IMR-90 (cell line): ENCODE data around the gene TNNT1. TPM values are rescaled to one million over a fixed set of nuclear protein-coding genes. Genes with fewer than 3 reads are reported as not detected.

ENCODE experiments used
- ATAC-seq: fragments of 200-7000 bp; cut with Tn5 transposase; 2 replicates; pipeline ENCODE4 v1.9.1; 2020; ENCODE audit warnings: low read depth, mild to moderate bottlenecking, moderate library complexity
- BruUV-seq: library from RNA; stranded (reverse); fragments of 400-500 nt; replicated peaks from 2 replicates; lab custom pipeline; 2021; lab: Mats Ljungman, UMichigan
- CTCF ChIA-PET: fragments of 300-600 bp; formaldehyde crosslinking; extraction: SDS; loops from one replicate; lab custom pipeline; 2021; ENCODE audit warnings: antibody characterized with exemption; lab: Yijun Ruan, JAX
- POLR2A ChIA-PET: fragments of 300-600 bp; sonication (Branson Sonifier 250); formaldehyde crosslinking; loops from one replicate; lab custom pipeline; 2022; ENCODE audit warnings: antibody characterized with exemption; ENCODE audit not compliant: unreplicated experiment; lab: Charles Lee
- DNase-seq: peaks from one replicate; pipeline ENCODE4 v3.0.0; 2013
- H2AFZ ChIP-seq: replicated peaks from 2 replicates; pipeline ENCODE3; 2013; ENCODE audit warnings: low read length, mild to moderate bottlenecking; ENCODE audit not compliant: poor library complexity
- H2AK5ac ChIP-seq: 2 replicates; pipeline ENCODE4 v1.6.1; 2013; ENCODE audit warnings: low read depth, low read length, inconsistent platforms
- H2AK9ac ChIP-seq: replicated peaks from 2 replicates; pipeline ENCODE3; 2013; ENCODE audit warnings: mild to moderate bottlenecking, low read depth, low read length, moderate library complexity; ENCODE audit not compliant: poor library complexity
- H2BK120ac ChIP-seq: 2 replicates; pipeline ENCODE4 v1.6.1; 2013; ENCODE audit warnings: low read depth, low read length, inconsistent platforms
- H2BK15ac ChIP-seq: 3 replicates; pipeline ENCODE4 v1.6.1; 2013; ENCODE audit warnings: low read depth, low read length, inconsistent platforms
- H2BK20ac ChIP-seq: 2 replicates; pipeline ENCODE4 v1.6.1; 2013; ENCODE audit warnings: low read depth, mild to moderate bottlenecking, inconsistent platforms, low read length, moderate library complexity
- H2BK5ac ChIP-seq: 2 replicates; pipeline ENCODE4 v1.6.1; 2013; ENCODE audit warnings: mild to moderate bottlenecking, low read depth, low read length, inconsistent platforms; ENCODE audit not compliant: poor library complexity, severe bottlenecking
- H3K14ac ChIP-seq: replicated peaks from 2 replicates; pipeline ENCODE4 v1.6.1; 2013; ENCODE audit warnings: low read depth, low read length, inconsistent platforms
- H3K18ac ChIP-seq: 2 replicates; pipeline ENCODE4 v1.6.1; 2013; ENCODE audit warnings: low read depth, low read length, control low read depth
- H3K23ac ChIP-seq: 2 replicates; pipeline ENCODE4 v1.6.1; 2013; ENCODE audit warnings: low read depth, low read length, inconsistent platforms
- H3K27ac ChIP-seq: 2 replicates; pipeline ENCODE4 v1.5.1; 2013; ENCODE audit warnings: mild to moderate bottlenecking, control low read depth, low read length; ENCODE audit not compliant: insufficient read depth
- H3K27me3 ChIP-seq: 2 replicates; pipeline ENCODE4 v1.6.1; 2013; ENCODE audit warnings: low read length; ENCODE audit not compliant: control insufficient read depth, insufficient read depth
- H3K36me3 ChIP-seq: 2 replicates; pipeline ENCODE4 v1.6.1; 2013; ENCODE audit warnings: low read length, mixed read lengths; ENCODE audit not compliant: control insufficient read depth, insufficient read depth
- H3K4ac ChIP-seq: 2 replicates; pipeline ENCODE4 v1.6.1; 2013; ENCODE audit warnings: low read depth, low read length, inconsistent platforms
- H3K4me1 ChIP-seq: 2 replicates; pipeline ENCODE4 v1.6.1; 2013; ENCODE audit warnings: low read length, mixed read lengths; ENCODE audit not compliant: control insufficient read depth, insufficient read depth
- H3K4me2 ChIP-seq: 2 replicates; pipeline ENCODE4 v1.6.1; 2013; ENCODE audit warnings: low read depth, mild to moderate bottlenecking, control low read depth, low read length, moderate library complexity
- H3K4me3 ChIP-seq: 2 replicates; pipeline ENCODE4 v1.5.1; 2013; ENCODE audit warnings: low read depth, mild to moderate bottlenecking, control low read depth, low read length, moderate library complexity; ENCODE audit not compliant: insufficient read depth
- H3K56ac ChIP-seq: 2 replicates; pipeline ENCODE4 v1.6.1; 2013; ENCODE audit warnings: low read length, inconsistent platforms; ENCODE audit not compliant: insufficient read depth; ENCODE audit errors: extremely low read depth
- H3K79me1 ChIP-seq, 2 experiments: 2 replicates each; pipeline ENCODE4 v1.6.1; 2013; ENCODE audit warnings: low read length in 2 of 2, inconsistent platforms in 1 of 2, low read depth in 1 of 2
- H3K9ac ChIP-seq: 2 replicates; pipeline ENCODE4 v1.6.1; 2013; ENCODE audit warnings: low read depth, low read length, control low read depth
- H3K9me1 ChIP-seq: 2 replicates; pipeline ENCODE4 v1.6.1; 2013; ENCODE audit warnings: low read length, inconsistent platforms; ENCODE audit not compliant: insufficient read depth
- H3K9me3 ChIP-seq: 2 replicates; pipeline ENCODE4 v1.6.1; 2013; ENCODE audit warnings: low read length; ENCODE audit not compliant: control insufficient read depth, insufficient read depth
- H4K20me1 ChIP-seq: 2 replicates; pipeline ENCODE4 v1.6.1; 2013; ENCODE audit warnings: low read length, inconsistent platforms; ENCODE audit not compliant: insufficient read depth
- H4K5ac ChIP-seq: 2 replicates; pipeline ENCODE4 v1.6.1; 2013; ENCODE audit warnings: mild to moderate bottlenecking, low read depth, low read length, control low read depth
- H4K8ac ChIP-seq, 2 experiments: 2 replicates each; pipeline ENCODE4 v1.6.1; 2013; ENCODE audit warnings: low read depth in 2 of 2, low read length in 2 of 2, control low read depth in 1 of 2, inconsistent platforms in 1 of 2
- H4K91ac ChIP-seq: 2 replicates; pipeline ENCODE4 v1.6.1; 2013; ENCODE audit warnings: low read depth, low read length, inconsistent platforms; ENCODE audit not compliant: insufficient read depth
- CHD1 ChIP-seq: IDR thresholded peaks from 2 replicates; pipeline ENCODE4 v1.6.1; 2012; ENCODE audit warnings: low read depth, low read length, improper control_type of control experiment
- MXI1 ChIP-seq: IDR thresholded peaks from 2 replicates; pipeline ENCODE4 v1.6.1; 2012; ENCODE audit warnings: low read depth, mild to moderate bottlenecking, low read length, moderate library complexity, borderline replicate concordance
- NFE2L2 ChIP-seq: fragments of 150-350 bp; IDR thresholded peaks from 2 replicates; pipeline ENCODE4 v1.6.1; 2016; ENCODE audit warnings: low read depth, mild to moderate bottlenecking, low read length
- POLR2A ChIP-seq: IDR thresholded peaks from 2 replicates; pipeline ENCODE4 v1.6.1; 2012; ENCODE audit warnings: mild to moderate bottlenecking, low read depth, low read length
- RAD21 ChIP-seq: IDR thresholded peaks from 2 replicates; pipeline ENCODE4 v1.6.1; 2012; ENCODE audit warnings: low read length, improper control_type of control experiment
- RCOR1 ChIP-seq: IDR thresholded peaks from 2 replicates; pipeline ENCODE4 v1.6.1; 2012; ENCODE audit warnings: mild to moderate bottlenecking, low read length, improper control_type of control experiment; ENCODE audit not compliant: insufficient replicate concordance
- RFX5 ChIP-seq: IDR thresholded peaks from 2 replicates; pipeline ENCODE4 v1.8.0; 2012; ENCODE audit warnings: low read depth, mild to moderate bottlenecking, low read length, moderate library complexity
- WGBS, 2 experiments: methylation state at CpG; one replicate each; pipeline versions ENCODE4 v1.1.5 to v1.1.7; 2013; ENCODE audit warnings: missing lambda C conversion rate in 2 of 2; ENCODE audit not compliant: insufficient read length in 1 of 2; ENCODE audit errors: extremely low coverage in 2 of 2; 5-methylcytosine and 5-hydroxymethylcytosine counted together
- dilution Hi-C: fragments of 300-500 bp; cut with HindIII; formaldehyde crosslinking; loops from one replicate; pipeline ENCODE4 v1.14.3; 2018; ENCODE audit warnings: low sequenced_read_pairs; ENCODE audit not compliant: unreplicated experiment
- in situ Hi-C: fragments of 300-500 bp; cut with MboI; formaldehyde crosslinking; loops from 3 replicates; pipeline ENCODE4 v1.14.3; 2019; ENCODE audit warnings: low sequenced_read_pairs, inconsistent platforms, mixed read lengths
- intact Hi-C: fragments of 100-400 bp; cut with micrococcal nuclease; formaldehyde crosslinking; loops from 2 replicates; pipeline ENCODE4 v1.10.0; 2022
- polyA plus RNA-seq, 3 experiments: library from polyadenylated mRNA; depleted of rRNA; stranded (reverse); fragments of >200 nt; gene quantifications; 2 replicates each; pipeline ENCODE4 v1.2.3, GENCODE V29; 2012; ENCODE audit warnings: low replicate concordance in 1 of 3
- total RNA-seq: library from RNA; depleted of rRNA; stranded (reverse); fragments of >200 nt; gene quantifications from 2 replicates; pipeline ENCODE4 v1.2.3, GENCODE V29; 2012

TNNT1 gene
- total and polyA plus RNA-seq, 2 of the 4 experiments (the other 2 are of a cell fraction): 1.3 to 2.6 TPM

DNA sequence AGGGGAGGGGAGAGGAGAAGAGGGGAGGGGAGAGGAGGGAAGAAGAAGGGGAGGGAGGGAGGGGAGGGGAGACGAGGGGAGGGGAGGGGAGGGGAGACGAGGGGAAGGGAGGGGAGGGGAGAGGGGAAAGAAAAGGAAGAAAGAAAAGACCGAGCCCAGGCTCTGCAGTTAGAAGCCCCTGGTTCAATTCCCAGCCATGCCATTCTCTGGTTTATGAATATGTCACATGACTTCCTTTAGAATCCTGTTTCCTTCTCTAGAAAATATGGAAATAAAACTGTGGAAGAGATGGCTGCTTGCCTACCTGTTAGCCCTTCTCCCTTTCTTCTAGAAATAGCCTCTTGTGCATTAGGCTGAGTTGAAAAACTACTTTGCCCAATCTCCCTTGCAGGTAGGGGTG lies 14.3 kb downstream of the TNNT1 start:
- Histone ChIP-seq H4K91ac (no peak overlapping the region), H3K36me3 (no peaks in the 10 kb centered on the region), H2AK9ac (no peak overlapping the region), H3K4me3 (no peak overlapping the region), H4K8ac (no peak overlapping the region), H2AFZ (no peak overlapping the region), H3K27ac (no peak overlapping the region), H4K5ac (no peak overlapping the region), H4K20me1 (no peaks in the 10 kb centered on the region), H3K4ac (no peak overlapping the region), H2BK5ac (no peak overlapping the region), H3K23ac (no peak overlapping the region), H3K4me1 (no peaks in the 10 kb centered on the region), H2BK120ac (no peak overlapping the region), H3K4me2 (no peak overlapping the region), H3K18ac (no peak overlapping the region), H3K56ac (no peak overlapping the region), H2AK5ac (no peak overlapping the region), H3K9ac (no peak overlapping the region), H3K27me3 (peaks cover 29% of the 10 kb centered on the region), H2BK15ac (no peak overlapping the region), H3K9me3 (no peaks in the 10 kb centered on the region), H3K79me1 (no peaks in the 10 kb centered on the region), H3K14ac (no peak overlapping the region), H3K9me1 (no peaks in the 10 kb centered on the region), H2BK20ac (no peak overlapping the region)
- POLR2A ChIA-PET: no interaction called here
- intact Hi-C loops: no loop called here
- dilution Hi-C loops: no loop called here
- BruUV-seq: no TSS peak
- CTCF ChIA-PET: interaction anchor here (0.6 kb wide), 1 partner anchor 19 kb away, joined by 5 read pairs; no protein-coding TSS in a partner anchor
- ATAC-seq (no peak), DNase-seq (no peak)
- TF ChIP-seq CHD1 (no peak), RFX5 (no peak), NFE2L2 (no peak), POLR2A (no peak), RAD21 (no peak), RCOR1 (no peak), MXI1 (no peak)
- in situ Hi-C loops: loop anchor here (5.0 kb wide), 1 partner anchor 283 kb away; no protein-coding TSS in a partner anchor
- no CpG with 5 or more reads among the region's 3 CpGs for WGBS, 2 experiments
